ENCODE measurements around the gene SPON2.

The SPON2 gene

GRCh38 chr4:1195109-1195671 is 22.8 kb upstream of the SPON2 start:
- in situ Hi-C loops (cut with MboI; ENCODE audit: low sequenced_read_pairs) = no loop called here

- in situ Hi-C loops (cut with MboI; ENCODE audit: low sequenced_read_pairs) = no loop called here
Observed at GRCh38 chr4:1194010-1194900, 21.9 kb upstream of the SPON2 start.

- in situ Hi-C loops (cut with MboI; ENCODE audit: low sequenced_read_pairs) = no loop called here
Observed at GRCh38 chr4:1193206-1194009, 21.0 kb upstream of the SPON2 start.

DNA sequence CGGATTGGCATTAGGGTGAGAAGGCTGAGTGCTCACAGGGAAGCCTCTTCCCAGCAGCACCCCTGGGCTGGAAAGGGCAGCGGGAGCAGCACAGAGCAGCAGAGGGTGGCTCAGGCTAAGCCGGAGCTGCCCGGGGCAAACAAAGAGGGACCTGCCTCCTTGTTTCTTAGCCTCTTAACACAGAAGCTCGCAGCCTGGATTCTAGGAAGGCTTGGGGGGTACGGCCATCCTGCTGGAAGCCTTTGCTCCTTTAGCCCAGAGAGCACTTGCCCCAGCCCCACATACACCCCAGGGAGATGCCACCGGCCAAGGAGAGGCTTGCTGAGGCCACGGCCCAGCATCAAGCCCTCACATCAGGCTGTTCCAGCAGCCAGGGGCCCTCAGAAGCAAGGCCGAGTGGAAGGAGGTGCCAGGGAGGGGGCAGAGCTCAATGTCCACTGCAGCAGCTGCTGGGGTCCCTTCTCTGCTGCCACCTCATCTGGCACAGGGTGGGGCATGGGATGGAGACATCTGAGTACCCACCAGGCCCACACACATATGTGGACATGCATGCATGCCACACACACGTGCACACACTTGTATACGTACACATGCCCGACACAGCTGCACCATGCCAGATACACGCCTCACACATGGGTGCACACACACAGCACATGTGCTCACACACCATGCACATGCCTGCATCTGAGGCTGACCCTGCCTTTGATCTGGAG is 20.3 kb upstream of the SPON2 start:
- in situ Hi-C loops (cut with MboI; ENCODE audit: low sequenced_read_pairs) = no loop called here

- in situ Hi-C loops (cut with MboI; ENCODE audit: low sequenced_read_pairs) = no loop called here
Observed at GRCh38 chr4:1192091-1192492, 19.7 kb upstream of the SPON2 start.

- in situ Hi-C loops (cut with MboI; ENCODE audit: low sequenced_read_pairs) = no loop called here
Observed at GRCh38 chr4:1191621-1192020, 19.2 kb upstream of the SPON2 start.

- in situ Hi-C loops (cut with MboI; ENCODE audit: low sequenced_read_pairs) = no loop called here
Observed at GRCh38 chr4:1187182-1187581, 14.8 kb upstream of the SPON2 start.

DNA sequence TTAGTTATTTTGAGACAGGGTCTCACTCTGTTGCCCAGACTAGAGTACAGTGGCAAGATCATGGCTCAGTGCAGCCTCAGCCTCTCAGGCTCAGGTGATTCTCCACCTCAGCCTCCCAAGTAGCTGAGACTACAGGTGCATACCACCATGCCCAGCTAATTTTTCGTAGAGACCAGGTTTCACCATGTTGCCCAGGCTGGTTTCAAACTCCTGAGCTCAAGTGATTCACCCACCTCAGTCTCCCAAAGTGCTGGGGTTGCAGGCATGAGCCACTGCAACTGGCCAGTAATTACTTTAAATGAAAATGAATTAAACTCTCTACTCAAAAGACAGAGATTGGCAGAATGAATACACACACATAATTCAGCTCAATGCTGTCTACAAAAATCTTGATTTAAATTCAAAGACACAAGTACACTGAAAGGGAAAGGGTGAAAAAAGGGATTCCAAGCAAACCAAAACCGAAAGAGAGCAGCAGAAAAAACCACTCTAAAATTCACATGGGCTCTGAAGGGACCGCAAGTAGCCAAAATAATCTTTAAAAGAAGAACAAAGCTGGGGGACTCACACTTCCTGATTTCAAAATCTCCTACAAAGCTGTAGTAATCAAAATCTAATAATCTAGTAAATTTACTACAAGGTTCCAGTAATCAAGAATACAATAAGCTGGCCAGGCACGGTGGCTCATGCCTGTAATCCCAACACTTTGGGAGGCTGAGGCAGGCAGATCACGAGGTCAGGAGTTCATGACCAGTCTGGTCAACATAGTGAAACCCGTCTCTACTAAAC is 11.8 kb upstream of the SPON2 start:
- in situ Hi-C loops (cut with MboI; ENCODE audit: low sequenced_read_pairs) = no loop called here

- in situ Hi-C loops (cut with MboI; ENCODE audit: low sequenced_read_pairs) = no loop called here
Observed at GRCh38 chr4:1182313-1182712, 9.9 kb upstream of the SPON2 start.

DNA sequence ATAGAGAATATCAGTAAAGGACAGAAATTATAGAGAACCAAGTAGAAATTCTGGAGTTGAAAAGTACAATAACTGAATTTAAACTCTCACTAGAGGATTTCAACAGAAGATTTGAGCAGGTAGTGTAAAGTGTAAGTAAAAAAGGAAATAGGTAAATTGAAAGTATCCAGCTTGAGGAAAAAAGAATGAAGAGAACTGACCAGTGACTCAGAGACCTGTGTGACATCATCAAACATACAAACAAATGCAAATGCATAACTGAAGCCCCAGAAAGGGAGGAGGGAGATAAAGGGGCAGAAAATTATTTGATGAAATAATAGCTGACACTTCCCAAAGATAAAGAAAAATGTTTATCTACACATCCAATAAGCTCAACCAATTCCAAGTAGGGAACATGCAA is 8.3 kb upstream of the SPON2 start:
- in situ Hi-C loops (cut with MboI; ENCODE audit: low sequenced_read_pairs) = no loop called here

GRCh38 chr4:1179976-1180375 is 7.6 kb upstream of the SPON2 start:
- in situ Hi-C loops (cut with MboI; ENCODE audit: low sequenced_read_pairs) = no loop called here

DNA sequence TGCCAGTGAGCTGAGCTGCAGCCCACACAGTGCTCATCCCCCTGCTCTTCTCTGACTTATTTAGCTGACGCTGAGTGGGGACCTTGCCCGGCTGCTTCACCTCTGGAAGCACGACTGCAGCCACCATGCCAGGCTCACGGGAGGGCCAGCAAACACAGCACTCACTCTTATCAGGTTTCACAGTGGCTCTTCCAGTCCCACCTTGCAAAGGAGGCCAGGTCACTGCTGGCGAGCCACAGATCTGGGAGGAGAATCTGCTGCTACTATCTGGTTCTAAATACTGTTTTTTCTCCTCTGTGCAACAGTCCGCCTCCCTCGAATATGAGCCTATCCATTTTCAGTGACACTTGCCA is 6.7 kb upstream of the SPON2 start:
- in situ Hi-C loops (cut with MboI; ENCODE audit: low sequenced_read_pairs) = no loop called here

GRCh38 chr4:1178300-1179088 is 6.1 kb upstream of the SPON2 start:
- in situ Hi-C loops (cut with MboI; ENCODE audit: low sequenced_read_pairs) = no loop called here

DNA sequence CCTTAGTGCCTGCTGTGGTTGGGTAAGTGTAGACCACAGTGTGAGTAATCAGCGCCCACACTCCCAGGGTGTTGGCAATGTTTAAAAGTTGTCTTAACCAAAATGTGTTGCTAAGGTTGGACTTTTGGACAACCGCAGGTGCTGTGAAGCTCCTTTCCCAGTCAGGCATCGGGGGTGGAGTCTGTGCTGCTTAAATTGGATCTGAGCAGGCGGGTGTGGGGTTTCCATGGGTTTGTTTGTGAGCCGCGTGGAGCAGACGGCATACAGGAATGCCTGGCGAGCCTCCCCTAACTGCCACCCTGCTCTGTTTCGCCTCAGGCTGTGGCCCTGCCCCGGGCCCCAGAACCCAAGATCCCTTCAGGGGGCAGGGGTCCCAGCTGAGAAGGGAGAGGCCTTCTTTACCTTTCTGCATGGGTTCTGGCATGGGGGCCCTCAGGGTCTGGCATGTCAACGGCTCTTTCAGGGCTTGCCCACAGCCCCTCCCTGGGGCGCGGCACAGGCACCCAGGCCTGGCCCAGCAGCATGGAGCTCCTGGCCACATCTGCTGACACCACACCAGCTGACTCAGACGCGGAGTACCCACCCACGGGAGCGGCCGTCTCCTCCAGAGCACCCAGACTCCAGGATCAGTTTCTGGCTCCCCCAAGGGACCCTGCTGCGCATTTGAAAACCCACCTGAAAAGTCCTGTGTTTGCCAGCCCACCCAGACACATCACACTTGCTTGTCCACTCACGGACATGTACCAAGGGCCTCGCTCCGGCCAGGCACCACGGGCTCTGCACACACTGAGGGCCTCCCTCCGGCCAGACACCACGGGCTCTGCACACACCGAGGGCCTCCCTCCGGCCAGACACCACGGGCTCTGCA is 5.1 kb upstream of the SPON2 start:
- in situ Hi-C loops (cut with MboI; ENCODE audit: low sequenced_read_pairs) = no loop called here

GRCh38 chr4:1176398-1177273 is 4.3 kb upstream of the SPON2 start:
- in situ Hi-C loops (cut with MboI; ENCODE audit: low sequenced_read_pairs) = no loop called here

DNA sequence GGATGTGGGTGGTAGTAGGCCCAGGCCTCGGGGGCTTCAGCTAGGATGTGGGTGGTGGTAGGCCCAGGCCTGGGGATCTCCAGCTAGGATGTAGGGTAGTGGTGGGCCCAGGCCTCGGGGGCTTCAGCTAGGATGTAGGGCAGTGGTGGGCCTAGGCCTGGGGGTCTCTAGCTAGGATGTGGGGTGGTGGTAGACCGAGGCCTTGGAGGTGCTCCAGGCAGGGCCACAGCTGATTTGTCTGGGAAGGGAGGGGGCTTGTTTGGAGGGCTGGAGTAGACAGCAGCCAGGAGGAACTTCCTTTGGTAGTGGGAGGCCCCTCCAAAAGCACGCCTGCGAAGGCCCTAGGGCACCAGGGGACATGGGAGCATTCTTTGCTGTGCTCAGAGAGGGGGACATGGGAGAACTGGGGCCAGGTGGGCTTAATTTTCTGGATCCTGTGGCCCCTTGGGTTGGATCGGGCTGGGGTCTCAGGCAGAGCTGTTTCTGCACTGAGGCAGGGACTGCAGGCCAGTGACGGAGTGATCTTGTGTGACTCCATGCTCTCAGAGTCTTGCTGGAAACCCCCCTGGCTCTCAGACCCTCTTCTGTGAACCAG is 3.3 kb upstream of the SPON2 start:
- in situ Hi-C loops (cut with MboI; ENCODE audit: low sequenced_read_pairs) = no loop called here

- in situ Hi-C loops (cut with MboI; ENCODE audit: low sequenced_read_pairs) = no loop called here
Observed at GRCh38 chr4:1174941-1175634, 2.7 kb upstream of the SPON2 start.

Measured in HL-60/S4 treated with phorbol 12-myristate 13-acetate at 8.2 ng/mL for 4 days and 3 days (cell line).